Central memory CD8-positive, alpha-beta T cell (primary cell): Measurements from ENCODE around the gene SNAPIN.

Source experiments
- ATAC-seq: fragments of 150-1000 bp; cut with Tn5 transposase; replicated peaks from 2 replicates; pipeline ENCODE4 v1.10.0; 2022; ENCODE audit warnings: mild to moderate bottlenecking, moderate FRiP score, moderate number of reproducible peaks; ENCODE audit not compliant: poor library complexity, severe bottlenecking; ENCODE audit errors: extremely low read depth
- DNase-seq, 2 donors: peaks; one replicate each; pipeline ENCODE4 v3.0.0; 2021; ENCODE audit warnings: low spot score in 2 of 2
- H3K27ac Mint-ChIP-seq: one replicate; pipeline ENCODE4 v1.8.0; 2022; ENCODE audit warnings: low read depth, mild to moderate bottlenecking, moderate library complexity, mixed read lengths
- H3K27me3 Mint-ChIP-seq: one replicate; pipeline ENCODE4 v1.8.0; 2022; ENCODE audit warnings: mixed read lengths
- H3K36me3 Mint-ChIP-seq: one replicate; pipeline ENCODE4 v1.8.0; 2022; ENCODE audit warnings: mild to moderate bottlenecking, moderate library complexity, mixed read lengths; ENCODE audit not compliant: insufficient read depth
- H3K4me1 Mint-ChIP-seq: one replicate; pipeline ENCODE4 v1.8.0; 2022; ENCODE audit warnings: mixed read lengths
- H3K4me3 Mint-ChIP-seq: one replicate; pipeline ENCODE4 v1.8.0; 2022; ENCODE audit warnings: mild to moderate bottlenecking, moderate library complexity, mixed read lengths
- H3K9me3 Mint-ChIP-seq: one replicate; pipeline ENCODE4 v1.8.0; 2022; ENCODE audit warnings: mixed read lengths

SNAPIN gene

DNA sequence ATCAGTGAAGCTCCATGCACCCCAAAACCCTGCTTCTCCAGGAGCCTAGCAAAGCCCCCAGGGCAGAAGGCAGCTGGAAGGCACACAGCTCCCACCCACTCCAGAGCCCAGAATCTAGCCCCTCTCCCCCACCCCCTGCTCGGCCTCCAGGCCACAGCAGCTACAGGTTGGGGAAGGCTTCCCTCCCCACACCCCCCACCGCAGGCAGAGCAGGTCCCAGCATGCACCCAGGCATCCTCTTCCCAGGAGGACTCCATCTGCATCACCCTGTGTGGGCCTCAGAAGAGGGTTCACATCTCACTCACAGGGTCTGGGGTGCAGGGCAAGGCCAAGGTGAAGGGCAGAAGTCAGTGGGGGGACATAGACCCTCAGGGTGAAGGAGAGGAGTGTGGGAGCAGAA lies 43.1 kb upstream of the SNAPIN start:
- DNase-seq (no peak), ATAC-seq (no peak)
- H3K9me3 Mint-ChIP-seq: no peaks in the 10 kb centered on the region
- H3K27me3 Mint-ChIP-seq: peaks cover 14% of the 10 kb centered on the region
- H3K27ac Mint-ChIP-seq: no peak overlapping the region
- no peak overlapping the region for H3K4me3 Mint-ChIP-seq
- no peaks in the 10 kb centered on the region for H3K4me1 Mint-ChIP-seq
- peaks cover 5% of the 10 kb centered on the region for H3K36me3 Mint-ChIP-seq

DNA sequence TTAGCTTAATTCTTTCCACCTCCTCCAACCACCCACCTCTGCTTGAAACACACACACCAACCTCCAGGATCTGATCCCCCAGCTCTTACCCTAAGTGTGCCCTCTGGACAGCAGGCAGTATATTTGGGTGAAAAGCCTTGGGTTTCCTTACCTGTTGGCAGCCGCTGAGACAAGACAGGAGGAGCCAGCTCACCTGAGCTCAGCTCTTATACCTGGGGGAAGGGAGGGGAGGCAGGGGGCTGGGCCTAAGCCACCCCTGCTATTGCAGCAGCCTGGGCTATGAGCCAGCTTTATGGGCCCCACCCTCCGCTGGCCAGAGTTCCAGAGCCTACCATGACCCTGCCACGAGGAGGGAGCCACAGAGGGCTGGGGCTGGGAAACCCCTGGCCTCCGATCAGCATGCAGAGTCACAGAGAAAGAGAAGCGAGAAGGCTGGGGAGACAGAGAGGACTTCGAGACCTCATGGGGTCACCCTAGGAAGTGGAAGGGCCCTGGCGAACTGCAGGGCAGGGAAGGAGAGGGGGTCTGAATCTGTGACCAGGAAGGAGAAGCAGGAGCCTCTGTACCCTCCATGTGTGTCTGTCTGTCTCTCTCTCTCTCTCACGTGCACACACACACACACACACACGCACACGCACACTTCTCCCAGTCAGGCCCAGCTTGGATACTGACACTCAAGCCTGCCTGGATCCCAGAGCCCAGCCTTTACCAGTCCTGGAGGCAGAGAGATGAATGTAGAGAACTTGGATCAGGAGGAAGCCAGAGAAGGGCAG lies 42.2 kb upstream of the SNAPIN start, which contains the start of gene S100A14:
S100A14 (minus strand) TSS at position 182 of the 773 bp plus-strand sequence. CDS start 467 bp downstream, outside the sequence.
- Mint-ChIP-seq H3K4me3 (no peak within 1 kb of the TSS), H3K9me3 (no peaks in the 10 kb centered on the region), H3K27me3 (peaks cover 14% of the 10 kb centered on the region), H3K36me3 (peaks cover 5% of the 10 kb centered on the region), H3K27ac (no peak within 1 kb of the TSS), H3K4me1 (no peaks in the 10 kb centered on the region)
- DNase-seq (no peak), ATAC-seq (no peak)

DNA sequence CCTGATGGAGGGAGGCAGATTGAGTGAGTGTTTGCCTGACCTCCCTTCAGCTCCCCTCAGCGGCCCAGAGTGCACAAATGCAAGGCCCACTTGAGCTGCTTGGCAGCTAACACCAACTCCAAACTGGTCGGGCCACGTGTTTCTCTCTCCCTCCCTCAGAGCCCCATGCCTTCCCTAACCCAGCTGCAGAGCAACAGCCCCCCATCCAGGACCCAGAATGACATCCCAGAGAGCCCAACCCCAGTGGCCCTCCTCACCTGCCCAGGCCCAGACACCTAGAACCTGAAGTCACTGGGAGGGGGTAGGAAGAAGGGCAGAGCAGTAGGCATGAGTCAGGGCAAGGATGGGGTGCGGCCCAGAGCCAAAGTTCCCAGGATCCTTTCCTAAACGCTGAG lies 41.6 kb upstream of the SNAPIN start:
- ATAC-seq (no peak), DNase-seq (no peak)
- H3K9me3 Mint-ChIP-seq: no peaks in the 10 kb centered on the region
- H3K4me1 Mint-ChIP-seq: no peaks in the 10 kb centered on the region
- no peak overlapping the region for H3K27ac Mint-ChIP-seq
- no peak overlapping the region for H3K4me3 Mint-ChIP-seq
- peaks cover 4% of the 10 kb centered on the region for H3K36me3 Mint-ChIP-seq
- H3K27me3 Mint-ChIP-seq: peaks cover 14% of the 10 kb centered on the region

DNA sequence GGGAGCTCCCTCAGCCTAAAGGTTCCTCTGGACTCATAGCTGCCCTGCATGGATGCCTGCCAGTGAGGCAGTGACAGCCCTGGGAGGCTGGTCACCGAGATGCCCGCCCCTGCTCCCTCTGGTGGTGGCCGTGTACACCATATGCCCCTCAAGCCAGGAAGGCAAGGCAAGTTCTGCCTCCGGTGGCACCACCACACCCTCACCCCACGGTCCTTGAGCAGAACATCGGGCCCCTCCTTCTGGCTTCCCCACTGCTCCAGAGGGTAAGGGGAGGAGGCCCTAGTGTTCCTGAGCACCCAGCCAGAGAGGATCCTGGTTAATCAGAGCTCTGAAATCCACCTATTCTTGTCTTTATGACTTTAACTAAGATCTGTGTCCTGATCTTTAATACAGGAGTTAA lies 40.8 kb upstream of the SNAPIN start:
- Mint-ChIP-seq H3K4me3 (no peak overlapping the region), H3K27me3 (peaks cover 14% of the 10 kb centered on the region), H3K36me3 (peaks cover 2% of the 10 kb centered on the region), H3K9me3 (no peaks in the 10 kb centered on the region), H3K4me1 (no peaks in the 10 kb centered on the region), H3K27ac (no peak overlapping the region)
- DNase-seq: peak; percentile 32 to 34
- peak; percentile 67 for ATAC-seq

DNA sequence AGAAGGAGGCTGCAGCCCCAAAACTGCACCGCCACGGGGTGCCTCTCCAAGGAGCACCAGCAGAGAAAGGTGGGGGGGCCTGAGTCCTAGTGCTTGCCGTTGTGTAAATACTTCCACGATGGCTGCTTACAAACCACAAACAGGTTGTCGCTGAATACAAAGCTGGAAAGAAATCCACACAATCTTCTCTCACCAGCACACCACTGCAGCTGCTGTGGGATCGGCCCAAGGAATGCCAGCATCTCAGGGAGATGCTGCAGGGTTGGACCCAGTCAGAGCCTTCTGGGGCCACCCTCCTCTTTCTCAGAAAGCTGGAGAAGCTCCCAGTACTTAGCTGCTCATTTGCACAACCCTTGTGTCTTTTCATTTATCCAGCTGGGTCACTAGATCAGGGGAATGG lies 39.3 kb upstream of the SNAPIN start:
- Mint-ChIP-seq H3K36me3 (no peaks in the 10 kb centered on the region), H3K4me3 (no peak overlapping the region), H3K27ac (no peak overlapping the region), H3K27me3 (peaks cover 8% of the 10 kb centered on the region), H3K4me1 (no peaks in the 10 kb centered on the region), H3K9me3 (no peaks in the 10 kb centered on the region)
- no peak for ATAC-seq
- DNase-seq: no peak

DNA sequence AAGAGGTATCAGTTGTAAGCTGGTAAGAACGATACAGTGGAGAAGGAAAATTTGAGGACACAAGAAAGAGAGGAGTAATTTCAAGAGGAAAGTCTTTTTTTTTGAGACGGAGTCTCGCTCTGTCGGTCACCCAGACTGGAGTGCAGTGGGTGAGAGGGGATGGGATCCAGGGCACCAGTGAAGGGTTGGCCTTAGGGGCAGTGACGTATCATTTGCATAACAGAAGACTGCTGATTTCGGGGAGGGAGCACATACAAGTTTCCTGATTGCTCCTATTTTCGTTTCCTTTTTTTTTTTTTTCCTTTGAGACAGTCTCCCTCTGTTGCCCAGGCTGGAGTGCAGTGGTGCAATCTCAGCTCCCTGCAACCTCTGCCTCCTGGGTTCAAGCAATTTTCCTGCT lies 35.4 kb upstream of the SNAPIN start:
- Mint-ChIP-seq H3K4me1 (no peaks in the 10 kb centered on the region), H3K9me3 (no peaks in the 10 kb centered on the region), H3K4me3 (no peak overlapping the region), H3K27me3 (no peaks in the 10 kb centered on the region), H3K27ac (no peak overlapping the region), H3K36me3 (no peaks in the 10 kb centered on the region)
- ATAC-seq (no peak), DNase-seq (no peak)

DNA sequence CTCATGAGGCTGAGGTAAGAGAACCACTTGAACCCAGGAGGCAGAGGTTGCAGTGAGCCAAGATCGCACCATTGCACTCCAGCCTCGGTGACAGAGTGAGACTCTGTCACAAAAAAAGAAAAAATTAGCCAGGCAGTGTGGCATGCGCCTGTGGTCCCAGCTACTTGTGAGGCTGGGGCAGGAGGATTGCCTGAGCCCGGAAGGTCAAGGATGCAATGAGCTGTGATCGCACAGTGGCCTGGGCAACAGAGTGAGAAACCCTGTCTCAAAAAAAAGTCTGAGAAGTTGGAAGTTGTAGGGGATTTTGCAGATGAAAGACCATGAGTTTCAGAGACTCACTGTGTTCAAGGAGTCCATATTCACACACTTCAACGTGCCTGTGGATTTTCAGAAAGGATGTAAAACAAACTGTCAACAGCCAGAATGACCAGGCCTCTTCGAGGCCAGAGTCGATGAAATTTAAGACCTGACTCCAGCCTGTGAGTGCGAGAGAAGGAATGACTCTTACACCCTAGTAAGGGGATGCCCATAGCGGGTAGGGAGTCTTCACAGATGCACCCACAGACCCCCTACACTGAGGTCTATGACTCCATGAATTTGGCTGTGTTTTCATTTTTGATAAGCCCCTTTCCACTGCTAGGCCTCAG lies 33.4 kb upstream of the SNAPIN start:
- Mint-ChIP-seq H3K9me3 (no peaks in the 10 kb centered on the region), H3K4me1 (no peaks in the 10 kb centered on the region), H3K36me3 (no peaks in the 10 kb centered on the region), H3K27ac (no peak overlapping the region), H3K4me3 (no peak overlapping the region), H3K27me3 (no peaks in the 10 kb centered on the region)
- DNase-seq (no peak), ATAC-seq (no peak)

DNA sequence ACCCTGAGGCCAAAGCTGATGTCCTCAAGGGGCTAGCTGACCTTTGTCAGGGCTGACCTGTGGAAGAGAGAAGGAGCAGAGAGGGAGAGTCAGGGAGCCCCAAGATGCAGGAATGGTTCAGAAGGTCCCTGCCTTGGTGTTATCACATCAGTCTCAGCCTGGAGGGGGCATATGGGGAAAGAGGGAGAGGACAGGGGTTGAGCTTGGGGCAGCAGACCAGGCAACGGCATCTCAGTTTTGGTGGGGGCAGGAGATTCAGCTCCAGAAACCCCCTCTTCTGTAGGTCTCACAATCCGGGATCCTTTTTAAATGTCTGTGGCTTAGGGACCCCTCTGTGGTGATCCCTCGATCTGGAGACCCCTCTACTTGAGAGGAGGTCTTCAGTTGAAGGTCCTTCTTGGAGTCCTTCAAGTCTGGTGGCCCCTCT lies 32.0 kb upstream of the SNAPIN start:
- Mint-ChIP-seq H3K27me3 (no peaks in the 10 kb centered on the region), H3K9me3 (no peaks in the 10 kb centered on the region), H3K4me3 (no peak overlapping the region), H3K4me1 (no peaks in the 10 kb centered on the region), H3K27ac (no peak overlapping the region), H3K36me3 (no peaks in the 10 kb centered on the region)
- DNase-seq (no peak), ATAC-seq (no peak)

DNA sequence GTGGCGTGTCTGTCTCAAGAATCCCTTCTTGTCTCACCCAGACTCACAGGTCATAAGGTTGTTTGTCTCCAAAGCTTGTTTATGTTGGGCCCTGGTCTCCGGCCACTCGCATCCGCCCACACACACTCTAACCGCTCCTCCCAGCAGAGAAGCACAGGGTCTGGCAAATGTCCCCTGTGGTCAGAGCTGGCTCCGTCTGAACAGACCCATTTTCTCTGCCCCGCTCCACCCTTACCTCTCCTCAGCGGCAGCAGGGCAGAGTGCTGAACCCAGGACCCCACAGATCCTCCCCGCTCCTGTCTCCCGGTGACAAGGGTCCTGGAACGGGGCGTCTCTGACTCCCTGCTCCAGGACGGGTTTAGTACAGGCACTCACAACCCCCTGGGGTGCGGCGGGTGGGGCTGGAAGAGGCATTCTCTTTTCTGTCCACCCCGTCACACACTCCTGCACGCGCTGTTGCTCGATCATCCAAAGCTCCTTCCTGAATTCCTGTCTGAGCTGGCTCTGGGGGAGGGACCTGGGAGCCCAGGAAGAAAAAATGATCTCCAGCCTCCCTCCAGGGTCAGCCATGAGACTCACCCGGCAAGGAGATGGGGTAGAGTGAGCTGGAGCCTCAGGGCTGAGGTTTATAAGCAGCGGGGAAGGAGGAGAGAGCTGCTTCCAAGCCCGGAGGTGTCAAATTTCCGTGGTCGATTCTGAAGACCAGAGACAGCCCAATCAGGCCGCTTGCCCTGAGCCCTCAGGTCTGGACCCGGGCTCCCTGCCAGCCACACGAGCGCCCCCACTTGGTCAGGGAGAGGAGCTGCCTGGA lies 31.4 kb upstream of the SNAPIN start, which contains the start of gene S100A13:
S100A13 (minus strand) TSS at position 602 of the 811 bp plus-strand sequence. CDS start 1,033 bp downstream, outside the sequence.
- Mint-ChIP-seq H3K4me1 (no peaks in the 10 kb centered on the region), H3K9me3 (no peaks in the 10 kb centered on the region), H3K27me3 (no peaks in the 10 kb centered on the region), H3K4me3 (no peak within 1 kb of the TSS), H3K27ac (no peak within 1 kb of the TSS), H3K36me3 (no peaks in the 10 kb centered on the region)
- DNase-seq (no peak), ATAC-seq (no peak)

DNA sequence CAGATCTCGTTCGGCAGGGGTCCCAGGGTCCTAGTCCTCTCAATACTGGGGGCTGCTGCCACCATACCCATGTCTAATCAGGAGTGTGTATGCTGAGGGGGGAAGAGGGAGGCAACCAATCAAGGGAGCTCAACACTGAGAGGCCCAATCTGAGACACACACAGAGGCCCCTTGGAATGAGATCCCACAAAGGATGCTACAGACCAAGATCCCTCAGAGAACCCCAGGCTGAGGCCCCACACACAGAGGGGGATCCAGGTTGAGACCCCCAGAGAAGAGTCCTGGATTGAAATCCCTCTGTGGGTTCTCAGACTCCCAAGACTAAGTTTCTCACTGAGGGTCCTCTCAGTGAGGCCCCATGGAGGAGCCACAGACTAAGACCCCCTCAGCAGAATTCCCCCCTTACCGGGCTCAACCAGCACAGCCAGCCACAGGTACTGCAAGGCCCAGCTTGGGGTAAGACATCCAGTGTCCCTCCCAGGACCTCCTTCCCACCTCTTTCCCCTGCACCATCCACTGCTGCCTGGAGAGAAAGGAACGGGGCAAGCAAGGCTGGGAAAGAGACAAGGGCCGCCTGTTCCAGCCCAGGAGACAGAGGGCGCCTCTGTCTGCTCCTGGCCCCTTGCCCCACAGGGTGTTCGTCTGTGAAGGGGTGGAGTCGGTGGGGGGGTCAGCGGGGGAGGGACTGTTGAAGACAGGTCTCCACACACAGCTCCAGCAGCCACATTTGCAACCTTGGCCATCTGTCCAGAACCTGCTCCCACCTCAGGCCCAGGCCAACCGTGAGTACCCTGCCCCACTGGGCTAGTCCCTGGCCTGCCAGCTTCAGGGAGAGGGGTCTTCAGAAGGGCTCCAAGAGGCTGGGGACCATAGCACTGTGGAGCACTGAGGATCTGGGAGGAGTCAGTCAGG lies 30.5 kb upstream of the SNAPIN start, which contains the start of gene S100A1:
S100A1 (plus strand) TSS at position 720 of the 912 bp plus-strand sequence. CDS start 2,088 bp downstream, outside the sequence.
- no peaks in the 10 kb centered on the region for H3K27me3 Mint-ChIP-seq
- no peak for ATAC-seq
- H3K4me3 Mint-ChIP-seq: no peak within 1 kb of the TSS
- no peak within 1 kb of the TSS for H3K27ac Mint-ChIP-seq
- no peak for DNase-seq
- no peaks in the 10 kb centered on the region for H3K9me3 Mint-ChIP-seq
- H3K36me3 Mint-ChIP-seq: no peaks in the 10 kb centered on the region
- peaks cover 1% of the 10 kb centered on the region for H3K4me1 Mint-ChIP-seq

DNA sequence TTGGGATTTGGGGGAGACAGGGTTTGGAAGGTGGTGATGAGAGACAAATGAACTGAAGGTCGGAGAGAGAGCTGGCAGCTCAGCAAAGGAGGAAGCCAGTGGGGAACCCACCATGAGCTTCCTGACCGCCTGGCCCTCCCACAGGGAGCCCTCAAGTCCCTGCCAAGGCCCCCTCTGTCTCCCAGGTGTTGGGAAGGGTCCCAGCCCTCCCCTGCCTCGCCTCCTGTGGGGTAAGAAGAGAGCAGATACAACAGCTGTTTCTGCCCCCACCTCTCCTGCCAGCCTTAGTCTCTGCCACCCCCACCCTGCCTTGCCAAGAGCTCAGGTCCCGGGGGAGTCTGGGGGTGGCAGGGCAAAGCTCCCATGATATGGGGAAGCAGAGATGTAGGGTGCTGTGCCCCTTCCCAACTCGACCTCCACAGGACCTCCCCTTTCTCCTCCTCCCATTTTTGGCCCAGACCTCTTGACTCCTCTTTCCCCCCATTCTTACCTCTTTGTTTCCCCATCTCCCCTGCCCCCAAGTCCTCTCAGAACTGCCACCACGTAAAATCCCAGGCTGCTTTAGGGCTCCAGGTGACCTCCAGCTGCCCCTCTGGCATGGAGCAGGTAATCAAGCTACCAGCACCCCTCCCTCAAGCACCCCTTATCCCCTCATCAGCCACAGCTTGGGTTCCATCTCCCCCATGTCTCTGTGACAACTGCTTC lies 29.7 kb upstream of the SNAPIN start:
- peaks cover 6% of the 10 kb centered on the region for H3K36me3 Mint-ChIP-seq
- H3K4me3 Mint-ChIP-seq: no peak overlapping the region
- no peak overlapping the region for H3K27ac Mint-ChIP-seq

More for the DNA sequence above, 29.7 kb upstream of the SNAPIN start:
- Mint-ChIP-seq H3K4me1 (peaks cover 10% of the 10 kb centered on the region), H3K27me3 (no peaks in the 10 kb centered on the region), H3K9me3 (no peaks in the 10 kb centered on the region)
- no peak for ATAC-seq
- DNase-seq: no peak
